GM12873 (cell line): Measurements from ENCODE around the gene CPHXL.

ENCODE experiments used
- CTCF ChIP-seq: IDR thresholded peaks from 2 replicates; pipeline ENCODE4 v1.5.1; 2012; ENCODE audit warnings: low read depth, mild to moderate bottlenecking, moderate library complexity, low read length, control low read depth; ENCODE audit not compliant: insufficient read depth; ENCODE audit errors: missing control alignments

The CPHXL gene

GRCh38 chr16:75726390-75726789 lies at the start of gene CPHXL:
Gene CPHXL (minus strand): TSS chr16:75726490. CDS start chr16:75726442, 48 bp downstream.
- TF ChIP-seq CTCF, result no peak

DNA sequence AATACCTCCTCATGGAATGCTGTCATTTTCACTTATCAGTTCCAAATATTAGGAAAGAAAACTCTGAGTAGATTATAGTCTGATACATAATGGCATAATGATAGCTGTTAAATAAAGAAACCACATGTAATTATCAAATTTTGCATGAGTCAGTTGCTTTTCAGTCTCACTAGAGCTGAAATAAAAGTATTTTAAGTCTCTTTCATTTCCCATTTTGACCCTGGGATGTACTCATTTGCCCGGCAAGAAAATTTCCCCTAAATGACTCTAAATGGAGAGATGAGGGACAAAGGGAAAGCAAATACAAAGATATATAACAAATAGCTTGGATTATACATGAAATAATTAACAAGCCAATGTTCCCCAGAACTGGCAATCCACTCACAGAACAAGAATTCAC lies 47.9 kb upstream of the CPHXL start:
- no peak for TF ChIP-seq CTCF

GRCh38 chr16:75770051-75770450 lies 43.8 kb upstream of the CPHXL start:
- no peak for TF ChIP-seq CTCF

- peak; percentile 83 for TF ChIP-seq CTCF
These were observed 38.0 kb upstream of the CPHXL start for GRCh38 chr16:75764154-75764768.

GRCh38 chr16:75763204-75763603 lies 36.9 kb upstream of the CPHXL start:
- no peak for TF ChIP-seq CTCF

GRCh38 chr16:75762746-75763145 lies 36.5 kb upstream of the CPHXL start:
- no peak for TF ChIP-seq CTCF

DNA sequence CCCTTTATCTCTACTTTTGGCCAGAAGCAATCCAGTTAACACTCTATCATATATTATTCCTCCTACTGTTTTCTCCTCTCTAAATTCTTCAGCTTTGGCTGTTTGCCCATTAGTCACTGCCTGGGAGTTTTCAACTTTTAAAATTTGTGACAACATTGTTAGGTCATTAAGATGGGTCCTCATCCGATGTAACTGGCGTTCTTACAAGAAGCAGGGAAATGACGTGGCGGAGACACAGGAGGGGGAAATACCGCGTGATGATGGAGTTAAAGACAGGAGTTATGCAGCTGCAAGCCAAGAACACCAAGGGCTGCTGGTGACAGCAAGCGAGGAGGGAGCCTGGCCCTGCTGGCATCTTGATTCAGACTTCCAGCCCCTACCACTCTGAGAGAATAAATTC lies 34.8 kb upstream of the CPHXL start:
- no peak for TF ChIP-seq CTCF

GRCh38 chr16:75760018-75760519 lies 33.8 kb upstream of the CPHXL start:
- TF ChIP-seq CTCF, result no peak
